ENCODE measurements around the gene F5.

Gene F5

GRCh38 chr1:169588112-169588511 is 1.8 kb upstream of the F5 start:
- DNase-seq, result peak in 1 of 2 experiments; percentile 39

GRCh38 chr1:169586067-169586394 is 250 bp downstream of the F5 start:
- DNase-seq, result no peak

- DNase-seq, result no peak
These were observed 1.1 kb downstream of the F5 start for GRCh38 chr1:169585181-169585580.

- DNase-seq, result no peak
These were observed 1.7 kb downstream of the F5 start for GRCh38 chr1:169584483-169585144.

GRCh38 chr1:169577981-169578738 is 8.1 kb downstream of the F5 start:
- DNase-seq, result no peak

GRCh38 chr1:169576935-169577331 is 9.3 kb downstream of the F5 start:
- no peak for DNase-seq

- no peak for DNase-seq
These were observed 9.9 kb downstream of the F5 start for GRCh38 chr1:169576241-169576934.

GRCh38 chr1:169574336-169574735 is 11.9 kb downstream of the F5 start:
- DNase-seq, result no peak

GRCh38 chr1:169572187-169572586 is 14.1 kb downstream of the F5 start:
- no peak for DNase-seq

GRCh38 chr1:169571450-169571849 is 14.8 kb downstream of the F5 start:
- DNase-seq, result no peak

GRCh38 chr1:169570172-169570574 is 16.1 kb downstream of the F5 start:
- DNase-seq, result peak in 1 of 2 experiments; percentile 94

GRCh38 chr1:169568497-169568896 is 17.8 kb downstream of the F5 start:
- no peak for DNase-seq

GRCh38 chr1:169565335-169566271 is 20.7 kb downstream of the F5 start:
- peak in 1 of 2 experiments; percentile 12 for DNase-seq

- DNase-seq, result no peak
These were observed 22.6 kb downstream of the F5 start for GRCh38 chr1:169563650-169564049.

- no peak for DNase-seq
These were observed 23.2 kb downstream of the F5 start for GRCh38 chr1:169563019-169563615.

- DNase-seq, result no peak
These were observed 24.6 kb downstream of the F5 start for GRCh38 chr1:169561692-169562091.

GRCh38 chr1:169557131-169557530 is 29.1 kb downstream of the F5 start:
- DNase-seq, result no peak

GRCh38 chr1:169550294-169550693 is 36.0 kb downstream of the F5 start:
- DNase-seq, result peak; percentile 71 to 85

GRCh38 chr1:169548282-169548681 is 38.0 kb downstream of the F5 start:
- DNase-seq, result no peak

- peak; percentile 81 to 95 for DNase-seq
These were observed 39.9 kb downstream of the F5 start for GRCh38 chr1:169546087-169546995.

- no peak for DNase-seq
These were observed 40.8 kb downstream of the F5 start for GRCh38 chr1:169545472-169545871.

Data from NCI-H526 (cell line).